K562 (cell line): Measurements from ENCODE around the gene CRHR2. TPM values are rescaled to one million over a fixed set of nuclear protein-coding genes. Genes with fewer than 3 reads are reported as not detected.

Experiments used
- ARID4B ChIP-seq: sonication (generic); formaldehyde crosslinking; IDR thresholded peaks from 2 replicates; pipeline ENCODE4 v1.8.0; 2022; ENCODE audit warnings: mild to moderate bottlenecking, missing genetic modification reagents
- ASH1L ChIP-seq: fragments of 450-650 bp; IDR thresholded peaks from 2 replicates; pipeline ENCODE4 v1.6.1; 2018; ENCODE audit warnings: borderline replicate concordance, mild to moderate bottlenecking, low read depth; ENCODE audit not compliant: partially characterized antibody
- MXD1 ChIP-seq: fragments of 250-450 bp; sonication (Bioruptor Pico); IDR thresholded peaks from 2 replicates; pipeline ENCODE4 v1.8.0; 2021; ENCODE audit warnings: borderline replicate concordance, mild to moderate bottlenecking, moderate library complexity; ENCODE audit not compliant: poor library complexity, severe bottlenecking
- NONO ChIP-seq, 2 experiments: fragments of 200-400 bp in 1 of 2; fragments of 450-650 bp in 1 of 2; formaldehyde crosslinking in 1 of 2; IDR thresholded peaks; 2 replicates each; pipeline ENCODE4 v1.6.1; 2017; ENCODE audit warnings: low read depth in 2 of 2, mild to moderate bottlenecking in 2 of 2, moderate library complexity in 2 of 2, low read length in 1 of 2
- NR1H2 ChIP-seq: sonication (generic); formaldehyde crosslinking; IDR thresholded peaks from 2 replicates; pipeline ENCODE4 v1.4.0; 2020; ENCODE audit warnings: mild to moderate bottlenecking, missing genetic modification reagents
- RBM34 ChIP-seq: fragments of 200-400 bp; formaldehyde crosslinking; IDR thresholded peaks from 2 replicates; pipeline ENCODE4 v1.6.1; 2018; ENCODE audit warnings: low read length, borderline replicate concordance; ENCODE audit not compliant: insufficient read depth
- TFAM ChIP-seq: fragments of 250-450 bp; sonication (Bioruptor Pico); conservative IDR thresholded peaks from 2 replicates; pipeline ENCODE4 v1.5.0; 2021; ENCODE audit warnings: mild to moderate bottlenecking, moderate library complexity
- TRIM24 ChIP-seq, 2 experiments: fragments of 450-650 bp; IDR thresholded peaks; 2 replicates each; pipeline ENCODE4 v1.6.1; 2016
- VEZF1 ChIP-seq: fragments of 200-800 bp; sonication (Bioruptor generic); IDR thresholded peaks from 2 replicates; pipeline ENCODE4 v1.6.1; 2017; ENCODE audit warnings: missing genetic modification characterization, missing compliant biosample characterization
- ZBTB49 ChIP-seq: sonication (generic); formaldehyde crosslinking; IDR thresholded peaks from 2 replicates; pipeline ENCODE4 v1.8.0; 2022; ENCODE audit warnings: missing genetic modification reagents, mild to moderate bottlenecking, borderline replicate concordance
- ZKSCAN1 ChIP-seq: fragments of 150-350 bp; IDR thresholded peaks from 2 replicates; pipeline ENCODE4 v1.6.1; 2016; ENCODE audit warnings: low read depth, low read length
- ZKSCAN3 ChIP-seq: fragments of 250-450 bp; sonication (Bioruptor Pico); IDR thresholded peaks from 2 replicates; pipeline ENCODE4 v1.4.0; 2020
- ZNF224 ChIP-seq: sonication (generic); formaldehyde crosslinking; IDR thresholded peaks from 2 replicates; pipeline ENCODE4 v1.8.0; 2022; ENCODE audit warnings: mild to moderate bottlenecking, missing genetic modification reagents
- ZNF436 ChIP-seq: fragments of 250-450, 450-650 bp; sonication (Bioruptor Pico); formaldehyde crosslinking; IDR thresholded peaks from 2 replicates; pipeline ENCODE4 v1.7.0; 2020; ENCODE audit warnings: mild to moderate bottlenecking
- ZNF699 ChIP-seq: fragments of 250-450 bp; sonication (Bioruptor Pico); IDR thresholded peaks from 2 replicates; pipeline ENCODE4 v1.8.0; 2021; ENCODE audit warnings: mild to moderate bottlenecking, moderate library complexity; ENCODE audit not compliant: insufficient replicate concordance
- polyA plus RNA-seq, 8 experiments: library from polyadenylated mRNA; depleted of rRNA in 4 of 8; stranded (reverse) in 5 of 8; unstranded in 3 of 8; fragments of >200 nt; fragmentation: Nextera tagmentation in 2 of 8; fragmentation: Illumina TruSeq in 1 of 8; extraction: Ambion mirVana in 2 of 8; extraction: Trizol in 1 of 8; gene quantifications; 2 replicates each; pipeline versions ENCODE4 v1.2.1 to v1.2.3, GENCODE V29; 2011 to 2014; ENCODE audit warnings: inconsistent platforms in 1 of 8, missing spikeins in 1 of 8
- total RNA-seq, 7 experiments: library from RNA; depleted of rRNA in 6 of 7; stranded (reverse); fragments of >200 nt in 6 of 7; fragmentation: Illumina TruSeq in 2 of 7; extraction: Trizol in 2 of 7; gene quantifications; 2 replicates each; pipeline versions ENCODE4 v1.2.1 to v1.2.3, GENCODE V29; 2011 to 2021; ENCODE audit warnings: low replicate concordance in 1 of 7

Gene CRHR2
- total and polyA plus RNA-seq, 9 of the 15 experiments (the other 6 are each of a cell fraction or from before 2014, with no cell fraction given): not detected

- peak; percentile 51; the same call in 1 of the 2 replicates for TF ChIP-seq ZBTB49 (CRISPR knock-in tag)
- no peak for TF ChIP-seq ZKSCAN3 (CRISPR knock-in tag)
- no peak for TF ChIP-seq ZNF699 (CRISPR knock-in tag)
- TF ChIP-seq ZNF224 (CRISPR knock-in tag): peak; percentile 91; the same call in 1 of the 2 replicates
- TF ChIP-seq RBM34: no peak
- no peak for TF ChIP-seq MXD1 (CRISPR knock-in tag)
- TF ChIP-seq ASH1L: no peak
- TF ChIP-seq ZKSCAN1: no peak
- no peak for TF ChIP-seq NONO (IDR thresholded peaks at IDR 0.05; ENCODE audit: low read depth in 2 of 2, low read length in 1 of 2)
- TF ChIP-seq TFAM (CRISPR knock-in tag): no peak
- TF ChIP-seq ARID4B: peak; percentile 97
- no peak; a peak in 1 of 4 replicates for TF ChIP-seq TRIM24 (IDR thresholded peaks at IDR 0.05)
- TF ChIP-seq VEZF1 (CRISPR knock-in tag): peak; percentile 62
- TF ChIP-seq NR1H2 (CRISPR knock-in tag): peak; percentile 41; the same call in 1 of the 2 replicates
- no peak for TF ChIP-seq ZNF436 (CRISPR knock-in tag)
These were observed 10.3 kb downstream of the CRHR2 start (continued) for GRCh38 chr7:30671793-30672465.
